HepG2 (cell line): ENCODE data around the gene CCDC38. TPM values are rescaled to one million over a fixed set of nuclear protein-coding genes. Genes with fewer than 3 reads are reported as not detected.
A peak's percentile ranks its signal among the peaks of the same experiment; 100 is the strongest.

Experiments used
- CHD2 ChIP-seq: IDR thresholded peaks from 2 replicates; pipeline ENCODE4 v1.6.1; 2011; ENCODE audit warnings: low read depth, low read length, improper control_type of control experiment
- MTA1 ChIP-seq: sonication (generic); formaldehyde crosslinking; IDR thresholded peaks from 2 replicates; pipeline ENCODE4 v1.4.0; 2020; ENCODE audit warnings: missing genetic modification reagents, mild to moderate bottlenecking, borderline replicate concordance
- ZNF777 ChIP-seq: sonication (generic); formaldehyde crosslinking; IDR thresholded peaks from 2 replicates; pipeline ENCODE4 v1.4.0; 2020; ENCODE audit warnings: missing genetic modification reagents
- polyA plus RNA-seq, 8 experiments: library from polyadenylated mRNA; depleted of rRNA in 3 of 8; stranded (reverse) in 7 of 8; unstranded in 1 of 8; fragments of >200 nt; fragmentation: Illumina TruSeq in 4 of 8; extraction: Trizol in 4 of 8; gene quantifications; 2 replicates each; pipeline versions ENCODE4 v1.2.1 to v1.2.3, GENCODE V29; 2011 to 2016; ENCODE audit warnings: low read depth in 4 of 8, missing spikeins in 1 of 8, mixed read lengths in 1 of 8; ENCODE audit not compliant: insufficient read depth in 1 of 8
- total RNA-seq, 5 experiments: library from RNA; depleted of rRNA; stranded (reverse); fragments of >200 nt; fragmentation: Illumina TruSeq; extraction: Trizol; gene quantifications; 2 replicates each; pipeline ENCODE4 v1.2.3, GENCODE V29; 2016; ENCODE audit warnings: low read depth in 1 of 5
- TF ChIP-seq, protein P1 (sequence below): sonication (generic); formaldehyde crosslinking; IDR thresholded peaks from 2 replicates; pipeline ENCODE4 v1.4.0; 2020; ENCODE audit warnings: mild to moderate bottlenecking, low read depth, missing genetic modification reagents
- TF ChIP-seq, protein P2 (sequence below): sonication (generic); formaldehyde crosslinking; IDR thresholded peaks from 2 replicates; pipeline ENCODE4 v1.5.1; 2020; ENCODE audit warnings: mild to moderate bottlenecking, missing genetic modification reagents, moderate library complexity
- TF ChIP-seq, protein P3 (sequence below): sonication (generic); formaldehyde crosslinking; IDR thresholded peaks from 2 replicates; pipeline ENCODE4 v1.8.1; 2022; ENCODE audit warnings: low read depth, mild to moderate bottlenecking, missing genetic modification reagents
- TF ChIP-seq, protein P4 (sequence below): sonication (generic); formaldehyde crosslinking; IDR thresholded peaks from 2 replicates; pipeline ENCODE4 v1.4.0; 2020; ENCODE audit warnings: missing genetic modification reagents
- TF ChIP-seq, protein P5 (sequence below): sonication (generic); formaldehyde crosslinking; IDR thresholded peaks from 2 replicates; pipeline ENCODE4 v1.5.1; 2020; ENCODE audit warnings: missing genetic modification reagents, mild to moderate bottlenecking, borderline replicate concordance
- TF ChIP-seq, protein P6 (sequence below): IDR thresholded peaks from 2 replicates; pipeline ENCODE4 v1.6.1; 2016; ENCODE audit warnings: missing compliant biosample characterization, missing genetic modification reagents, borderline replicate concordance

CCDC38 gene
- total and polyA plus RNA-seq, 2 of the 13 experiments (the other 11 are each of a cell fraction or from before 2014, with no cell fraction given), result 0.24 to 0.32 TPM

DNA sequence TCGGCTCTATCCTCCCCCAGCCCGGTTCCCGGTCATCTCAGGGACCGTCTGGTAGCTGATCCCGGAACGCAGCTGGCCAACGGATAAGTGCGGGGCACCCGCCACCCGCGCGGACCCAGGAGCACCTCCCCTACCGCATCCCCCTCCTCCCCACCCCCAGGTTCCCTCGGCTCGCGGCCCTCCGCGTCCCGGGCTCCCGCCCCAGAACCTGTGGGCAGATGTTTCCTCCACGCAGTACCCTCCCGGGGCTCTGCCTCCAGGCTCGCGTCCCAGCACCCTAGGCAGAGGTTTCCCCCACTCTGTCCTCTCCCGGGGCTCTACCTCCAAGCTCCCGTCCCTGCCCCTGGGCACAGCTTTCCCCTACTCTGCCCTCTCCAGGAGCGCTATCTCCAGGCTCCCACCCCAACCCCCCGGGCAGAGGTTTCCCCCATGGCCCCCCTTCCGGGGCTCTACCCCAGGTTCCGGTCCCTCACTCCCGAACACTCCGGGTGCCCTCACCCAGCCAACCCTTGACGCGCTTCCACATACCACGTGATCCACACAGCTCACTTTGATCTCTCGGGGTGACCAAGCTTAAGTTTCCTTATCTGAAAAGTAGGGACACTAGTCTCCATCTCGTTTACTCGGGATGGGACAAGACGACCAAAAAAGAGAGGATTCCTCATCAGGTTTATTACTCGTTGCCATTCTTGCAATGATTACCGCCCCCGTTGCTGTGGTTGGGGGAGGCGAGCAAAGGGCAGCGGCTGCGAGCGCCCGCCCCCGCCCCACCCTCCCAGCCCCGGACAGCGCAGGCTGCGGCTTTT is at the start of gene CCDC38 (continued):
- TF ChIP-seq, protein P1, sequence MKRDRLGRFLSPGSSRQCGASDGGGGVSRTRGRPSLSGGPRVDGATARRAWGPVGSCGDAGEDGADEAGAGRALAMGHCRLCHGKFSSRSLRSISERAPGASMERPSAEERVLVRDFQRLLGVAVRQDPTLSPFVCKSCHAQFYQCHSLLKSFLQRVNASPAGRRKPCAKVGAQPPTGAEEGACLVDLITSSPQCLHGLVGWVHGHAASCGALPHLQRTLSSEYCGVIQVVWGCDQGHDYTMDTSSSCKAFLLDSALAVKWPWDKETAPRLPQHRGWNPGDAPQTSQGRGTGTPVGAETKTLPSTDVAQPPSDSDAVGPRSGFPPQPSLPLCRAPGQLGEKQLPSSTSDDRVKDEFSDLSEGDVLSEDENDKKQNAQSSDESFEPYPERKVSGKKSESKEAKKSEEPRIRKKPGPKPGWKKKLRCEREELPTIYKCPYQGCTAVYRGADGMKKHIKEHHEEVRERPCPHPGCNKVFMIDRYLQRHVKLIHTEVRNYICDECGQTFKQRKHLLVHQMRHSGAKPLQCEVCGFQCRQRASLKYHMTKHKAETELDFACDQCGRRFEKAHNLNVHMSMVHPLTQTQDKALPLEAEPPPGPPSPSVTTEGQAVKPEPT (CRISPR knock-in tag), result 0 out of 2 replicates have a peak, but pooled peaks have one; percentile 26
- TF ChIP-seq, protein P2, sequence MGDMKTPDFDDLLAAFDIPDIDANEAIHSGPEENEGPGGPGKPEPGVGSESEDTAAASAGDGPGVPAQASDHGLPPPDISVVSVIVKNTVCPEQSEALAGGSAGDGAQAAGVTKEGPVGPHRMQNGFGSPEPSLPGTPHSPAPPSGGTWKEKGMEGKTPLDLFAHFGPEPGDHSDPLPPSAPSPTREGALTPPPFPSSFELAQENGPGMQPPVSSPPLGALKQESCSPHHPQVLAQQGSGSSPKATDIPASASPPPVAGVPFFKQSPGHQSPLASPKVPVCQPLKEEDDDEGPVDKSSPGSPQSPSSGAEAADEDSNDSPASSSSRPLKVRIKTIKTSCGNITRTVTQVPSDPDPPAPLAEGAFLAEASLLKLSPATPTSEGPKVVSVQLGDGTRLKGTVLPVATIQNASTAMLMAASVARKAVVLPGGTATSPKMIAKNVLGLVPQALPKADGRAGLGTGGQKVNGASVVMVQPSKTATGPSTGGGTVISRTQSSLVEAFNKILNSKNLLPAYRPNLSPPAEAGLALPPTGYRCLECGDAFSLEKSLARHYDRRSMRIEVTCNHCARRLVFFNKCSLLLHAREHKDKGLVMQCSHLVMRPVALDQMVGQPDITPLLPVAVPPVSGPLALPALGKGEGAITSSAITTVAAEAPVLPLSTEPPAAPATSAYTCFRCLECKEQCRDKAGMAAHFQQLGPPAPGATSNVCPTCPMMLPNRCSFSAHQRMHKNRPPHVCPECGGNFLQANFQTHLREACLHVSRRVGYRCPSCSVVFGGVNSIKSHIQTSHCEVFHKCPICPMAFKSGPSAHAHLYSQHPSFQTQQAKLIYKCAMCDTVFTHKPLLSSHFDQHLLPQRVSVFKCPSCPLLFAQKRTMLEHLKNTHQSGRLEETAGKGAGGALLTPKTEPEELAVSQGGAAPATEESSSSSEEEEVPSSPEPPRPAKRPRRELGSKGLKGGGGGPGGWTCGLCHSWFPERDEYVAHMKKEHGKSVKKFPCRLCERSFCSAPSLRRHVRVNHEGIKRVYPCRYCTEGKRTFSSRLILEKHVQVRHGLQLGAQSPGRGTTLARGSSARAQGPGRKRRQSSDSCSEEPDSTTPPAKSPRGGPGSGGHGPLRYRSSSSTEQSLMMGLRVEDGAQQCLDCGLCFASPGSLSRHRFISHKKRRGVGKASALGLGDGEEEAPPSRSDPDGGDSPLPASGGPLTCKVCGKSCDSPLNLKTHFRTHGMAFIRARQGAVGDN, result peak; percentile 82
- TF ChIP-seq, protein P3, sequence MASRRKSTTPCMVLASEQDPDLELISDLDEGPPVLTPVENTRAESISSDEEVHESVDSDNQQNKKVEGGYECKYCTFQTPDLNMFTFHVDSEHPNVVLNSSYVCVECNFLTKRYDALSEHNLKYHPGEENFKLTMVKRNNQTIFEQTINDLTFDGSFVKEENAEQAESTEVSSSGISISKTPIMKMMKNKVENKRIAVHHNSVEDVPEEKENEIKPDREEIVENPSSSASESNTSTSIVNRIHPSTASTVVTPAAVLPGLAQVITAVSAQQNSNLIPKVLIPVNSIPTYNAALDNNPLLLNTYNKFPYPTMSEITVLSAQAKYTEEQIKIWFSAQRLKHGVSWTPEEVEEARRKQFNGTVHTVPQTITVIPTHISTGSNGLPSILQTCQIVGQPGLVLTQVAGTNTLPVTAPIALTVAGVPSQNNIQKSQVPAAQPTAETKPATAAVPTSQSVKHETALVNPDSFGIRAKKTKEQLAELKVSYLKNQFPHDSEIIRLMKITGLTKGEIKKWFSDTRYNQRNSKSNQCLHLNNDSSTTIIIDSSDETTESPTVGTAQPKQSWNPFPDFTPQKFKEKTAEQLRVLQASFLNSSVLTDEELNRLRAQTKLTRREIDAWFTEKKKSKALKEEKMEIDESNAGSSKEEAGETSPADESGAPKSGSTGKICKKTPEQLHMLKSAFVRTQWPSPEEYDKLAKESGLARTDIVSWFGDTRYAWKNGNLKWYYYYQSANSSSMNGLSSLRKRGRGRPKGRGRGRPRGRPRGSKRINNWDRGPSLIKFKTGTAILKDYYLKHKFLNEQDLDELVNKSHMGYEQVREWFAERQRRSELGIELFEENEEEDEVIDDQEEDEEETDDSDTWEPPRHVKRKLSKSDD, result no peak; the same call in 1 of the 2 replicates
- TF ChIP-seq ZNF777 (CRISPR knock-in tag), result no peak
- TF ChIP-seq, protein P4, sequence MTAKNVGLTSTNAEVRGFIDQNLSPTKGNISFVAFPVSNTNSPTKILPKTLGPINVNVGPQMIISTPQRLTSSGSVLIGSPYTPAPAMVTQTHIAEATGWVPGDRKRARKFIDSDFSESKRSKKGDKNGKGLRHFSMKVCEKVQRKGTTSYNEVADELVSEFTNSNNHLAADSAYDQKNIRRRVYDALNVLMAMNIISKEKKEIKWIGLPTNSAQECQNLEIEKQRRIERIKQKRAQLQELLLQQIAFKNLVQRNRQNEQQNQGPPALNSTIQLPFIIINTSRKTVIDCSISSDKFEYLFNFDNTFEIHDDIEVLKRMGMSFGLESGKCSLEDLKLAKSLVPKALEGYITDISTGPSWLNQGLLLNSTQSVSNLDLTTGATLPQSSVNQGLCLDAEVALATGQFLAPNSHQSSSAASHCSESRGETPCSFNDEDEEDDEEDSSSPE (CRISPR knock-in tag), result peak; percentile 7; the same call in 1 of the 2 replicates
- TF ChIP-seq, protein P5, sequence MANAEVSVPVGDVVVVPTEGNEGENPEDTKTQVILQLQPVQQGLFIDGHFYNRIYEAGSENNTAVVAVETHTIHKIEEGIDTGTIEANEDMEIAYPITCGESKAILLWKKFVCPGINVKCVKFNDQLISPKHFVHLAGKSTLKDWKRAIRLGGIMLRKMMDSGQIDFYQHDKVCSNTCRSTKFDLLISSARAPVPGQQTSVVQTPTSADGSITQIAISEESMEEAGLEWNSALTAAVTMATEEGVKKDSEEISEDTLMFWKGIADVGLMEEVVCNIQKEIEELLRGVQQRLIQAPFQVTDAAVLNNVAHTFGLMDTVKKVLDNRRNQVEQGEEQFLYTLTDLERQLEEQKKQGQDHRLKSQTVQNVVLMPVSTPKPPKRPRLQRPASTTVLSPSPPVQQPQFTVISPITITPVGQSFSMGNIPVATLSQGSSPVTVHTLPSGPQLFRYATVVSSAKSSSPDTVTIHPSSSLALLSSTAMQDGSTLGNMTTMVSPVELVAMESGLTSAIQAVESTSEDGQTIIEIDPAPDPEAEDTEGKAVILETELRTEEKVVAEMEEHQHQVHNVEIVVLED (CRISPR knock-in tag), result no peak
- TF ChIP-seq, protein P6, sequence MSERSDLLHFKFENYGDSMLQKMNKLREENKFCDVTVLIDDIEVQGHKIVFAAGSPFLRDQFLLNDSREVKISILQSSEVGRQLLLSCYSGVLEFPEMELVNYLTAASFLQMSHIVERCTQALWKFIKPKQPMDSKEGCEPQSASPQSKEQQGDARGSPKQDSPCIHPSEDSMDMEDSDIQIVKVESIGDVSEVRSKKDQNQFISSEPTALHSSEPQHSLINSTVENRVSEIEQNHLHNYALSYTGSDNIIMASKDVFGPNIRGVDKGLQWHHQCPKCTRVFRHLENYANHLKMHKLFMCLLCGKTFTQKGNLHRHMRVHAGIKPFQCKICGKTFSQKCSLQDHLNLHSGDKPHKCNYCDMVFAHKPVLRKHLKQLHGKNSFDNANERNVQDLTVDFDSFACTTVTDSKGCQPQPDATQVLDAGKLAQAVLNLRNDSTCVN, result 0 out of 2 replicates have a peak, but pooled peaks have one; percentile 47
- TF ChIP-seq CHD2, result no peak
- TF ChIP-seq MTA1 (CRISPR knock-in tag), result peak; percentile 27; the same call in 1 of the 2 replicates
